DOHH2 (cell line): Measurements from ENCODE around the gene POMP.

ENCODE experiments used
- H3F3A ChIP-seq: fragments of 200-600 bp; sonication (generic), shearing (Covaris generic); 2 replicates; pipeline ENCODE4 v1.6.0; 2016; ENCODE audit warnings: antibody characterized with exemption, mild to moderate bottlenecking; ENCODE audit not compliant: control insufficient read depth, insufficient read depth
- H3K27ac ChIP-seq: fragments of 200-600 bp; sonication (generic); 2 replicates; pipeline ENCODE4 v1.5.1; 2014; ENCODE audit warnings: low read depth, mild to moderate bottlenecking, low read length, moderate library complexity
- H3K27me3 ChIP-seq: fragments of 200-600 bp; sonication (generic); 2 replicates; pipeline ENCODE4 v1.6.1; 2014; ENCODE audit warnings: mild to moderate bottlenecking, low read length, mixed read lengths; ENCODE audit not compliant: control insufficient read depth
- H3K36me3 ChIP-seq: fragments of 200-600 bp; sonication (generic); 2 replicates; pipeline ENCODE4 v1.6.1; 2014; ENCODE audit warnings: mild to moderate bottlenecking, low read length, moderate library complexity, mixed read lengths; ENCODE audit not compliant: control insufficient read depth
- H3K4me1 ChIP-seq: fragments of 200-600 bp; sonication (generic); 2 replicates; pipeline ENCODE4 v1.6.1; 2014; ENCODE audit warnings: mild to moderate bottlenecking, low read length, mixed read lengths; ENCODE audit not compliant: control insufficient read depth
- H3K4me2 ChIP-seq: fragments of 200-600 bp; sonication (generic); 2 replicates; pipeline ENCODE4 v1.6.0; 2014; ENCODE audit warnings: mild to moderate bottlenecking, low read length, moderate library complexity
- H3K4me3 ChIP-seq: fragments of 200-600 bp; sonication (generic); 2 replicates; pipeline ENCODE4 v1.5.1; 2014; ENCODE audit warnings: mild to moderate bottlenecking, low read length, mixed read lengths
- H3K79me2 ChIP-seq: fragments of 200-600 bp; sonication (generic); 2 replicates; pipeline ENCODE4 v1.6.1; 2014; ENCODE audit warnings: mild to moderate bottlenecking, low read length, mixed read lengths; ENCODE audit not compliant: control insufficient read depth
- H3K9me2 ChIP-seq: fragments of 200-600 bp; sonication (generic); replicated peaks from 2 replicates; pipeline ENCODE4 v1.6.1; 2014; ENCODE audit warnings: mild to moderate bottlenecking, low read length, mixed read lengths; ENCODE audit not compliant: control insufficient read depth
- H3K9me3 ChIP-seq: fragments of 200-600 bp; sonication (generic); 2 replicates; pipeline ENCODE4 v1.6.1; 2014; ENCODE audit warnings: antibody characterized with exemption, low read length, mixed read lengths; ENCODE audit not compliant: control insufficient read depth, insufficient read depth
- H4K20me1 ChIP-seq: fragments of 200-600 bp; sonication (generic); 2 replicates; pipeline ENCODE4 v1.6.0; 2014; ENCODE audit warnings: low read depth, mild to moderate bottlenecking, antibody characterized with exemption, low read length, moderate library complexity; ENCODE audit not compliant: control insufficient read depth, insufficient read depth
- CTCF ChIP-seq: fragments of 200-600 bp; sonication (generic); IDR thresholded peaks from one replicate; pipeline ENCODE4 v1.5.1; 2014; ENCODE audit warnings: antibody characterized with exemption, mild to moderate bottlenecking, low read depth, low read length; ENCODE audit not compliant: poor library complexity, severe bottlenecking
- EZH2phosphoT487 ChIP-seq: fragments of 200-600 bp; sonication (generic); IDR thresholded peaks from 2 replicates; pipeline ENCODE4 v1.6.1; 2017; ENCODE audit warnings: borderline replicate concordance, mild to moderate bottlenecking, antibody characterized with exemption, low read length, moderate library complexity, mixed read lengths

Gene POMP

GRCh38 chr13:28621449-28621848, 37.5 kb upstream of the POMP start:
- TF ChIP-seq EZH2phosphoT487 (no peak), CTCF (no peak)
- H3K4me2 ChIP-seq = no peak overlapping the region
- no peaks in the 10 kb centered on the region for H3K9me2 ChIP-seq
- no peaks in the 10 kb centered on the region for H3K27me3 ChIP-seq
- H3K9me3 ChIP-seq = no peaks in the 10 kb centered on the region
- no peak overlapping the region for H3K4me3 ChIP-seq
- no peaks in the 10 kb centered on the region for H3K36me3 ChIP-seq
- H3K4me1 ChIP-seq = no peaks in the 10 kb centered on the region
- H3K27ac ChIP-seq = no peak overlapping the region
- no peaks in the 10 kb centered on the region for H3F3A ChIP-seq
- no peaks in the 10 kb centered on the region for H4K20me1 ChIP-seq
- H3K79me2 ChIP-seq = no peaks in the 10 kb centered on the region

GRCh38 chr13:28622286-28622685, 36.6 kb upstream of the POMP start:
- Histone ChIP-seq H3F3A (no peaks in the 10 kb centered on the region), H3K36me3 (no peaks in the 10 kb centered on the region), H3K4me1 (no peaks in the 10 kb centered on the region), H3K27ac (no peak overlapping the region), H3K27me3 (no peaks in the 10 kb centered on the region), H3K9me2 (no peaks in the 10 kb centered on the region), H3K4me3 (no peak overlapping the region), H4K20me1 (no peaks in the 10 kb centered on the region), H3K79me2 (no peaks in the 10 kb centered on the region), H3K4me2 (no peak overlapping the region), H3K9me3 (no peaks in the 10 kb centered on the region)
- TF ChIP-seq CTCF = no peak
- no peak for TF ChIP-seq EZH2phosphoT487

- H3K9me3 ChIP-seq = no peaks in the 10 kb centered on the region
- H3K27ac ChIP-seq = no peak overlapping the region
- H4K20me1 ChIP-seq = no peaks in the 10 kb centered on the region
- H3K4me2 ChIP-seq = no peak overlapping the region
- no peaks in the 10 kb centered on the region for H3K36me3 ChIP-seq
- H3K4me3 ChIP-seq = no peak overlapping the region
- no peaks in the 10 kb centered on the region for H3K4me1 ChIP-seq
- no peaks in the 10 kb centered on the region for H3F3A ChIP-seq
- H3K9me2 ChIP-seq = no peaks in the 10 kb centered on the region
- H3K27me3 ChIP-seq = no peaks in the 10 kb centered on the region
- TF ChIP-seq CTCF = no peak
- TF ChIP-seq EZH2phosphoT487 = no peak
- H3K79me2 ChIP-seq = no peaks in the 10 kb centered on the region
These were observed 34.9 kb upstream of the POMP start for GRCh38 chr13:28623782-28624706.
